GM18519 (cell line): ENCODE results near the gene TEAD3.

Source experiments
- ATAC-seq: cut with Tn5 transposase; IDR thresholded peaks from one replicate; pipeline ENCODE4 v1.9.1; 2021; ENCODE audit warnings: mild to moderate bottlenecking, moderate library complexity; ENCODE audit not compliant: unreplicated experiment, low FRiP score

The TEAD3 gene

GRCh38 chr6:35477551-35478179 lies 19.2 kb downstream of the TEAD3 start:
- no peak for ATAC-seq

- ATAC-seq = no peak
Observed at GRCh38 chr6:35477028-35477427, 19.9 kb downstream of the TEAD3 start.

DNA sequence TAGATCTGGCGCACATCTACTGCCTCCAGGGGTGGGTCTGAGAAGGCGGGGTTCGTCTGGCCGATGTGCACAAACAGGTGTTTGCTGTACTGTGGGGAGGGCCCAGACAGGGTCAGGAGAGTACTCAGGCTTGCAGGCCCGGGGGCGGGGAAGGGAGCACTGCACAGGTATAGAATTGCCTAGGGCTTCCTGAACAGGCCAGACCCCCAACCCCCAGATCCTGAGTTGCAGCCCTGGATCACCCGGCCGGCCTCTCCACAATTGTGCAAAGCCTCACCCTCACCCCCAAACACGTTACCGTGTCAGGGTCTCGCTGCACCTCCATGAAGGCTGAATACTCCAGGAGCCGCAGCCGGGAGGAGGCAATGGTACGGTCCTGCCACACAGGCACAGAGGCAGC lies 20.9 kb downstream of the TEAD3 start:
- ATAC-seq = no peak

DNA sequence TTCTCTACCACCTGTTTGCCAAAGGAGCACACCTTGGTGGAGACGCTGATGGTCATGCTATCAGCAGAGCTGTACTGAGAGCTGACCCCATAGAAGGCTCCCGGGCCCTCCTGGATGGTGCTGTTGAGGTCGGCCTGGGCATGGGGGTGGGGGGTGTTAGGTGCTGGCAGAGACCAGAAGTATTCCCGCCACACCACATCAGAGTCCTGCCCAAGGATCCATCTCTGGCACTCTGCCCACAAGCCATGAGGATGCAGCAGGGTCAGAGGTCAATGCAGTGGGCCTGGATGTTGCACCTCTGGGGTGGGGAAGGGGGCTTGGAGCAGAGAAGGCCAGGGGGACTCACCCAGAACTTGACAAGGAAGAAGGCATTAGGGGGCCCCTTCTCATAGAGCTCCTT lies 21.3 kb downstream of the TEAD3 start:
- no peak for ATAC-seq

GRCh38 chr6:35474942-35475570 lies 21.8 kb downstream of the TEAD3 start:
- ATAC-seq = no peak

DNA sequence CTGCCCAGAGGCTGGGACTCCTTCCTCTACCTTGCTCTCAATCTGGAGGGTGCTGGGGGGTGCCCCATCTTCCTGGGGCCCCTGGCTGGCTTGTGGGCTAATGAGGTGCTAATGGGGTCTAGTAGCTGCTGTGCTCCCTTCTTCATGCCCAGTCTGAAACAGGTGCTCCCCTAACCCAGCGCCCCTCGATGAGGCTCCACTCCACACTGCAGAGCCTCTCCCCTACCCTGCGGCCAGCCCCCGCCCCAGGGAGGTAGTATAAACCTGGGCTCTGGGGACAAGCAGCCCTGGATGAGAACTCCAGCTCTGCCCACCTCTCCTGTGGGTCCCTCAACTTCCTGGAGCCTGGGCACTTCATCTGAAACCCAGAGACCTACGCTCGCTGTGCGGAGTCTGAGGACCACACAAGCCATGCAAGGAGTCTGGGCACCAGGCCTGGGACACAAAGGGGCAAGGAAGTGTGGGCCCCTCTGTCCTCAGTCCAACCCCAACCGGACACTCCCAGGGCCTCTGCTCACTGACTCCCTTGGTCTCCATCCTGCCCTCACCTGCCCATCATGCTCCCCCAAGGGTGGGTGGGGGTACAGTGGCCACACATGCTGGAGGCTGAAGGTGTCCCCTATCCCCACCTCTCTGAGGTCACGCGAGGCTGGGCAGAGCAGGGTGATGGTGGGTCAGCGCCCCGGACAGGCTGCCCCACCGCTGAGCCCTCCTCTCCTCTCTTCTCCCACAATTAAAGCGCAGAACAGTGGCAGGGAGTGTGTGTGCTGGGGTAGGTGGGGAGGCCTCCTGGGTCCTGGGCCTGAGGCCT lies 22.5 kb downstream of the TEAD3 start:
- no peak for ATAC-seq

GRCh38 chr6:35473850-35474130 lies 23.1 kb downstream of the TEAD3 start:
- no peak for ATAC-seq

GRCh38 chr6:35473075-35473849 lies 23.6 kb downstream of the TEAD3 start:
- ATAC-seq = no peak

GRCh38 chr6:35471836-35472345 lies 25.0 kb downstream of the TEAD3 start:
- ATAC-seq = no peak

DNA sequence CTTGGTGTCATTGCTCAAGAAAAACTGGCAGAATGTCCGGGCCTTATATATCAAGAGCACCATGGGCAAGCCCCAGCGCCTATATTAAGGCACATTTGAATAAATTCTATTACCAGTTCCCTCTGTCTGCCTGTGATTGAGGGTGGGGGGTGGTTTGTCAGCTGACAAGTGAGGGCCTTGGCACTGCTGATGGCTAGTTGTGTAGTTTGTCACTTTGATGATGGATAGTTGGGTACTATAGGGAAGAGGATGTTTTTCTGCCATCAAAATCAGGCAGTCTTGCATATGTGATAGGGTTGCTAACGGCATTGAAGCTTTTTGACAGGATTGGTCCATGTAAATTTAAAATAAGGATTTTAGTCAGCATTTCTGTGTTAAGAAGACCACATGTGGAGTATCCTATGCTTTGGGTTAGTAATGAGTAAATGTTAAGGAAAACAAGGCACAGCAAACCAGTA lies 26.2 kb downstream of the TEAD3 start:
- no peak for ATAC-seq

DNA sequence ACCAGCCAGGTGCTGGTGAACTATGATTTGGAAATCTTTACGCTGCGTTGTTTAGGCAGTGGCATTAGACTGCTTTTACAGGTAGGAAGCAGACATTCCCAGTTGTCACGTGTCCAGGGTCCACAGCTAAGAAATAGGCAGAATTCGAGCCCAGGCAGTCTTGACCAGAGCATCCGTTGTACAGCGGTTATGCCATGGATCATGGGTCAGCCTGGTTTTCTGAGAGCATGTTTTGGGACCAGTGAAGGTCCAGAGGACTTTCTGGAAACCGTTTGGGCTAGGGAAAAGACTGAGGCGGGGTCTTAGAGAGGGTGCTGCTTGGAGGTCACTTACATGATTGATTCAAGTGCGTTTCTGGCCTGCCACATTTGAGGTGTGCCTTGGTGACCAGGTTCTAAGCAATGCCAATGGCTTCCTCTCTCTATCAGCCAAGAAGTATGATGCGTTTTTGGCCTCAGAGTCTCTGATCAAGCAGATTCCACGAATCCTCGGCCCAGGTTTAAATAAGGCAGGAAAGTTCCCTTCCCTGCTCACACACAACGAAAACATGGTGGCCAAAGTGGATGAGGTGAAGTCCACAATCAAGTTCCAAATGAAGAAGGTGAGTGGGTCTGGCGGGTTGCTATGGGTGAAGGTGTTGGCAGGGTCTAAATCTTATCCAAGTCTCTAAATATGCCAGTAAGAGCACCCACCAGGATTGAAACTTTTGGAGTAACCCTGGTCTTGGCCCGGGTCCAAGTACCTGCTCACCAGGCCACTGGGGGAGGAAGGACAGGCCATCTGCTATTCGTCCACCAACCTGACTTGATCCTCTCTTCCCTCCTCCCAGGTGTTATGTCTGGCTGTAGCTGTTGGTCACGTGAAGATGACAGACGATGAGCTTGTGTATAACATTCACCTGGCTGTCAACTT lies 26.9 kb downstream of the TEAD3 start:
- no peak for ATAC-seq

GRCh38 chr6:35468980-35469750 lies 27.7 kb downstream of the TEAD3 start:
- ATAC-seq = no peak

GRCh38 chr6:35468181-35468979 lies 28.5 kb downstream of the TEAD3 start, which contains the start of gene RPL10A:
TSS of gene RPL10A (plus strand) at chr6:35468401. CDS start at chr6:35468435, 34 bp downstream.
- peak; percentile 60 for ATAC-seq

GRCh38 chr6:35465646-35466045 lies 31.2 kb downstream of the TEAD3 start:
- ATAC-seq = no peak

- no peak for ATAC-seq
Observed at GRCh38 chr6:35463292-35463691, 33.6 kb downstream of the TEAD3 start.

- ATAC-seq = no peak
Observed at GRCh38 chr6:35461270-35461669, 35.6 kb downstream of the TEAD3 start.

- ATAC-seq = no peak
Observed at GRCh38 chr6:35457907-35458306, 39.0 kb downstream of the TEAD3 start.
